ENCODE results near the gene RUBCN. TPM values are rescaled to one million over a fixed set of nuclear protein-coding genes. Genes with fewer than 3 reads are reported as not detected.

The RUBCN gene
- total and polyA plus RNA-seq, 10 of the 15 experiments (the other 5 are each of a cell fraction or from before 2014, with no cell fraction given): 15.5 to 79.9 (median 40.4) TPM

DNA sequence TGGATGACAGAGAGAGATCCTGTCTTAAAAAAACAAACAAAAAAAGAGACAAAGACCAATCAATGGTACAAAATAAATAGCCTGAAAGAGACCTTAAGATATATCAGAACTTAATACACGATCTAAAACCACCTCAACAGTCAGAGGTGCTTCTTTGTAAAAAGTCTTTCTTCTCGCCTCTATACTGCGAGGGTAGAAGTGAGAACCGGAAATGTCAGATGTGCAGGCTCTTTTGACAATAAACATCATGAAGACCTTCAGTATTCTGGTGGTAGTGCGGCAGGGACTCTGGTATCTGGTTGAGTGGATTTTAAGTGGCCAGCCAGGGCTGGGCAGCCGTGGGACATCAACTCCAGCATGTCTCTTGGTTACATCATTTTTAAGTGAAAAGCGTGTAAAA, 30.0 kb downstream of the RUBCN start (continued):
- TF ChIP-seq SRF (IDR thresholded peaks at IDR 0.05; ENCODE audit: low read depth in 2 of 2, low read length in 2 of 2): no peak
- no peak for TF ChIP-seq SMAD5 (IDR thresholded peaks at IDR 0.05; ENCODE audit: low read depth)
- TF ChIP-seq IKZF2 (IDR thresholded peaks at IDR 0.05): no peak
- no peak for TF ChIP-seq NR2F1 (conservative IDR thresholded peaks at IDR 0.05)
- TF ChIP-seq EED (IDR thresholded peaks at IDR 0.05; ENCODE audit: low read depth): no peak
- TF ChIP-seq BHLHE40 (IDR thresholded peaks at IDR 0.05; ENCODE audit: borderline replicate concordance in 1 of 2, low read depth in 2 of 2, low read length in 1 of 2): no peak

DNA sequence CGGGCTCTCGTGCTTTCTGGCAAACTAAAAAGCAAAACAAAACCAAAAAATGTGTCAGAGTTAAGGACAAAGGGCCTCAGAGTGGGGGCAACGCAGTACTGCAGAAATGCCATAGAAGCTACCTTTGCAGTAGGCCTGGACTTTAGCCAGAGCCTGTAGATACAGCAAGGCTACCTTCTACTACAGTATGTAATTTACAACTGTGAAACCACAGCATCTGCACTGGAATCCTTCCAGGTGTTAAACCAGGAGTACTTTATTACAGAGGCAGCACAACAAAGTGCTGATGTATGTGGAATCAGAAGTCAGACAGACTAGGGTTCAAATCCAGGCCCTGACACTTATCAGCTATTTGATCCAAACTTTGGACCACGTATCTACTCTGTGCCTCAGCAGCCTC, 34.9 kb downstream of the RUBCN start:
- ChIA-PET POLR2A (interaction anchor here (1.8 kb wide), 1 partner anchor 33 kb away, joined by 3 read pairs; no protein-coding TSS in a partner anchor), RAD21 (ENCODE audit: unreplicated experiment) (no interaction called here), CTCF (no interaction called here), SMC1A (ENCODE audit: uncharacterized antibody, unreplicated experiment) (interaction anchor here (0.8 to 1.5 kb wide), 4 partner anchors 11 to 34 kb away, joined by 3 to 7 read pairs (median 4); no protein-coding TSS in a partner anchor)
- BruUV-seq (replicated peaks): no TSS peak
- WGBS (ENCODE audit: insufficient coverage, insufficient replicate concordance, low lambda C conversion rate, missing lambda C conversion rate): 99% methylated on average over 4 of the region's 4 CpGs
- ATAC-seq (no peak), DNase-seq (ENCODE audit: low read depth, low spot score) (no peak), FAIRE-seq (no peak)
- Histone ChIP-seq H3K36me3 (ENCODE audit: control insufficient read depth in 2 of 2, insufficient read depth in 2 of 2, low read length in 1 of 2) (peaks cover 34 to 57% of the 10 kb centered on the region in 2 experiments), H3K27ac (ENCODE audit: control insufficient read depth, insufficient read depth) (no peak overlapping the region), H3K4me1 (ENCODE audit: control insufficient read depth, insufficient read depth, low read length) (peaks cover 3% of the 10 kb centered on the region; the same call in 1 of the 2 replicates), H3K4me2 (ENCODE audit: control insufficient read depth, insufficient read depth) (no peak overlapping the region), H4K20me1 (ENCODE audit: control insufficient read depth, insufficient read depth) (no peaks in the 10 kb centered on the region), H3K4me3 (no peak overlapping the region), H3K9ac (ENCODE audit: control insufficient read depth, insufficient read depth, low read length) (no peak overlapping the region), H3K9me3 (replicated peaks; ENCODE audit: control insufficient read depth, insufficient read depth, low read length) (no peaks in the 10 kb centered on the region; the same call in 2 of the 3 replicates), H2AFZ (ENCODE audit: control insufficient read depth, low read depth, low read length) (no peak overlapping the region), H3K27me3 (replicated peaks in 1 of 2; ENCODE audit: control insufficient read depth in 2 of 2, insufficient read depth in 2 of 2, low read length in 1 of 2) (no peaks in the 10 kb centered on the region), H3K79me2 (ENCODE audit: control insufficient read depth, insufficient read depth, low read length) (peaks cover 12% of the 10 kb centered on the region)
- intact Hi-C loops (cut with micrococcal nuclease; ENCODE audit: unreplicated experiment): no loop called here
- in situ Hi-C loops (cut with MboI): no loop called here
- TF ChIP-seq ZNF274 (IDR thresholded peaks at IDR 0.05; ENCODE audit: insufficient read depth, insufficient read length): no peak
- no peak for TF ChIP-seq KDM1A (IDR thresholded peaks at IDR 0.05; ENCODE audit: borderline replicate concordance)
- TF ChIP-seq NR2C1 (IDR thresholded peaks at IDR 0.05): no peak
- TF ChIP-seq, protein P1, sequence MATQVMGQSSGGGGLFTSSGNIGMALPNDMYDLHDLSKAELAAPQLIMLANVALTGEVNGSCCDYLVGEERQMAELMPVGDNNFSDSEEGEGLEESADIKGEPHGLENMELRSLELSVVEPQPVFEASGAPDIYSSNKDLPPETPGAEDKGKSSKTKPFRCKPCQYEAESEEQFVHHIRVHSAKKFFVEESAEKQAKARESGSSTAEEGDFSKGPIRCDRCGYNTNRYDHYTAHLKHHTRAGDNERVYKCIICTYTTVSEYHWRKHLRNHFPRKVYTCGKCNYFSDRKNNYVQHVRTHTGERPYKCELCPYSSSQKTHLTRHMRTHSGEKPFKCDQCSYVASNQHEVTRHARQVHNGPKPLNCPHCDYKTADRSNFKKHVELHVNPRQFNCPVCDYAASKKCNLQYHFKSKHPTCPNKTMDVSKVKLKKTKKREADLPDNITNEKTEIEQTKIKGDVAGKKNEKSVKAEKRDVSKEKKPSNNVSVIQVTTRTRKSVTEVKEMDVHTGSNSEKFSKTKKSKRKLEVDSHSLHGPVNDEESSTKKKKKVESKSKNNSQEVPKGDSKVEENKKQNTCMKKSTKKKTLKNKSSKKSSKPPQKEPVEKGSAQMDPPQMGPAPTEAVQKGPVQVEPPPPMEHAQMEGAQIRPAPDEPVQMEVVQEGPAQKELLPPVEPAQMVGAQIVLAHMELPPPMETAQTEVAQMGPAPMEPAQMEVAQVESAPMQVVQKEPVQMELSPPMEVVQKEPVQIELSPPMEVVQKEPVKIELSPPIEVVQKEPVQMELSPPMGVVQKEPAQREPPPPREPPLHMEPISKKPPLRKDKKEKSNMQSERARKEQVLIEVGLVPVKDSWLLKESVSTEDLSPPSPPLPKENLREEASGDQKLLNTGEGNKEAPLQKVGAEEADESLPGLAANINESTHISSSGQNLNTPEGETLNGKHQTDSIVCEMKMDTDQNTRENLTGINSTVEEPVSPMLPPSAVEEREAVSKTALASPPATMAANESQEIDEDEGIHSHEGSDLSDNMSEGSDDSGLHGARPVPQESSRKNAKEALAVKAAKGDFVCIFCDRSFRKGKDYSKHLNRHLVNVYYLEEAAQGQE (IDR thresholded peaks at IDR 0.05; ENCODE audit: low read depth, low read length): no peak
- no peak for TF ChIP-seq MYB (IDR thresholded peaks at IDR 0.05; ENCODE audit: borderline replicate concordance, low read depth, low read length)
- TF ChIP-seq POLR2AphosphoS5 (IDR thresholded peaks at IDR 0.05; ENCODE audit: low read length): no peak
- TF ChIP-seq GATAD2B (conservative IDR thresholded peaks at IDR 0.05; ENCODE audit: low read depth): no peak
- TF ChIP-seq CBFB (IDR thresholded peaks at IDR 0.05; ENCODE audit: low read depth): no peak
- TF ChIP-seq HDAC6 (IDR thresholded peaks at IDR 0.05; ENCODE audit: unreplicated experiment): no peak
- TF ChIP-seq CREB1 (IDR thresholded peaks at IDR 0.05; ENCODE audit: low read depth): no peak
- TF ChIP-seq, protein P2, sequence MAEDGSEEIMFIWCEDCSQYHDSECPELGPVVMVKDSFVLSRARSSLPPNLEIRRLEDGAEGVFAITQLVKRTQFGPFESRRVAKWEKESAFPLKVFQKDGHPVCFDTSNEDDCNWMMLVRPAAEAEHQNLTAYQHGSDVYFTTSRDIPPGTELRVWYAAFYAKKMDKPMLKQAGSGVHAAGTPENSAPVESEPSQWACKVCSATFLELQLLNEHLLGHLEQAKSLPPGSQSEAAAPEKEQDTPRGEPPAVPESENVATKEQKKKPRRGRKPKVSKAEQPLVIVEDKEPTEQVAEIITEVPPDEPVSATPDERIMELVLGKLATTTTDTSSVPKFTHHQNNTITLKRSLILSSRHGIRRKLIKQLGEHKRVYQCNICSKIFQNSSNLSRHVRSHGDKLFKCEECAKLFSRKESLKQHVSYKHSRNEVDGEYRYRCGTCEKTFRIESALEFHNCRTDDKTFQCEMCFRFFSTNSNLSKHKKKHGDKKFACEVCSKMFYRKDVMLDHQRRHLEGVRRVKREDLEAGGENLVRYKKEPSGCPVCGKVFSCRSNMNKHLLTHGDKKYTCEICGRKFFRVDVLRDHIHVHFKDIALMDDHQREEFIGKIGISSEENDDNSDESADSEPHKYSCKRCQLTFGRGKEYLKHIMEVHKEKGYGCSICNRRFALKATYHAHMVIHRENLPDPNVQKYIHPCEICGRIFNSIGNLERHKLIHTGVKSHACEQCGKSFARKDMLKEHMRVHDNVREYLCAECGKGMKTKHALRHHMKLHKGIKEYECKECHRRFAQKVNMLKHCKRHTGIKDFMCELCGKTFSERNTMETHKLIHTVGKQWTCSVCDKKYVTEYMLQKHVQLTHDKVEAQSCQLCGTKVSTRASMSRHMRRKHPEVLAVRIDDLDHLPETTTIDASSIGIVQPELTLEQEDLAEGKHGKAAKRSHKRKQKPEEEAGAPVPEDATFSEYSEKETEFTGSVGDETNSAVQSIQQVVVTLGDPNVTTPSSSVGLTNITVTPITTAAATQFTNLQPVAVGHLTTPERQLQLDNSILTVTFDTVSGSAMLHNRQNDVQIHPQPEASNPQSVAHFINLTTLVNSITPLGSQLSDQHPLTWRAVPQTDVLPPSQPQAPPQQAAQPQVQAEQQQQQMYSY (CRISPR knock-in tag; IDR thresholded peaks at IDR 0.05): no peak
- TF ChIP-seq ESRRA (IDR thresholded peaks at IDR 0.05; ENCODE audit: low read length): no peak
- no peak for TF ChIP-seq RFX5 (IDR thresholded peaks at IDR 0.05; ENCODE audit: low read depth, low read length)

Measured in GM12878 (cell line).